ENCODE results near the gene ABCA6. TPM values are rescaled to one million over a fixed set of nuclear protein-coding genes. Genes with fewer than 3 reads are reported as not detected.
"Not testable (repeated sequence)": the region's sequence is repeated elsewhere in the genome, so short reads cannot be mapped to it uniquely, and the experiment has no call there.

ABCA6 gene
- total and polyA plus RNA-seq, 12 donors = 5.4 to 45.4 (median 15.4) TPM

GRCh38 chr17:69082696-69083095 is 59.0 kb downstream of the ABCA6 start:
- no peaks in the 10 kb centered on the region for H3K9me3 ChIP-seq (replicated peaks in 1 of 3)
- no peaks in the 10 kb centered on the region for H3K4me1 ChIP-seq (replicated peaks in 1 of 2)
- TF ChIP-seq POLR2A (IDR thresholded peaks at IDR 0.05) = no peak
- TF ChIP-seq, protein P1, sequence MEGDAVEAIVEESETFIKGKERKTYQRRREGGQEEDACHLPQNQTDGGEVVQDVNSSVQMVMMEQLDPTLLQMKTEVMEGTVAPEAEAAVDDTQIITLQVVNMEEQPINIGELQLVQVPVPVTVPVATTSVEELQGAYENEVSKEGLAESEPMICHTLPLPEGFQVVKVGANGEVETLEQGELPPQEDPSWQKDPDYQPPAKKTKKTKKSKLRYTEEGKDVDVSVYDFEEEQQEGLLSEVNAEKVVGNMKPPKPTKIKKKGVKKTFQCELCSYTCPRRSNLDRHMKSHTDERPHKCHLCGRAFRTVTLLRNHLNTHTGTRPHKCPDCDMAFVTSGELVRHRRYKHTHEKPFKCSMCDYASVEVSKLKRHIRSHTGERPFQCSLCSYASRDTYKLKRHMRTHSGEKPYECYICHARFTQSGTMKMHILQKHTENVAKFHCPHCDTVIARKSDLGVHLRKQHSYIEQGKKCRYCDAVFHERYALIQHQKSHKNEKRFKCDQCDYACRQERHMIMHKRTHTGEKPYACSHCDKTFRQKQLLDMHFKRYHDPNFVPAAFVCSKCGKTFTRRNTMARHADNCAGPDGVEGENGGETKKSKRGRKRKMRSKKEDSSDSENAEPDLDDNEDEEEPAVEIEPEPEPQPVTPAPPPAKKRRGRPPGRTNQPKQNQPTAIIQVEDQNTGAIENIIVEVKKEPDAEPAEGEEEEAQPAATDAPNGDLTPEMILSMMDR (IDR thresholded peaks at IDR 0.05) = no peak
- no peaks in the 10 kb centered on the region for H3K27me3 ChIP-seq
- WGBS, 4 donors = 89 to 97% (median 91%) methylated on average over 2 of the region's 2 CpGs
- H3K36me3 ChIP-seq (replicated peaks in 1 of 2) = peaks cover 0 to 10% of the 10 kb centered on the region in 2 donors
- DNase-seq = no peak
- intact Hi-C loops (cut with DNase I) = no loop called here
- H3K4me3 ChIP-seq = no peak overlapping the region
- H3K27ac ChIP-seq = no peak overlapping the region

DNA sequence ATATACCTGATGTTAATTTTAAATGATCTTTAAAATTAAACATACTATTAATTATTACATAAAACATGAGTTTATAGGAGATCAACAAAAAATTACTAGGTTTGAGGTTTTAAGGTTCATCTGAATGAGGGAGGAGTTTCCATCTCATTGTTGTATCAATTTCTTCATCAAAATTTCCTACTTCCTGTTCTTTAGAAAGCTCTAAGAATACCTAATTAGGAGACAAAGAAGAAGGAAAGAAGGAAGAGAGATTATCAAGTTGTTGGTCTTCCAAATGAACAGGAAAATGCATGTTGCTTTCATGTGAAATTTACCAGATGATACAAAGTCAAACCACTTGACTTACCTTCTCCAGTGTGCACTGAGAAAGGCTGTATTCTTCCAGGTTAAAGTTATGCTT is 62.8 kb downstream of the ABCA6 start:
- Histone ChIP-seq H3K4me1 (replicated peaks in 1 of 2) (no peaks in the 10 kb centered on the region), H3K36me3 (replicated peaks in 1 of 2) (peaks cover 0 to 5% of the 10 kb centered on the region in 2 donors), H3K4me3 (no peak overlapping the region), H3K9me3 (replicated peaks in 1 of 3) (no peaks in the 10 kb centered on the region), H3K27ac (no peak overlapping the region), H3K27me3 (no peaks in the 10 kb centered on the region)
- TF ChIP-seq, protein P1 (IDR thresholded peaks at IDR 0.05) = no peak
- no peak for TF ChIP-seq POLR2A (IDR thresholded peaks at IDR 0.05)
- DNase-seq = no peak
- intact Hi-C loops (cut with DNase I) = no loop called here

DNA sequence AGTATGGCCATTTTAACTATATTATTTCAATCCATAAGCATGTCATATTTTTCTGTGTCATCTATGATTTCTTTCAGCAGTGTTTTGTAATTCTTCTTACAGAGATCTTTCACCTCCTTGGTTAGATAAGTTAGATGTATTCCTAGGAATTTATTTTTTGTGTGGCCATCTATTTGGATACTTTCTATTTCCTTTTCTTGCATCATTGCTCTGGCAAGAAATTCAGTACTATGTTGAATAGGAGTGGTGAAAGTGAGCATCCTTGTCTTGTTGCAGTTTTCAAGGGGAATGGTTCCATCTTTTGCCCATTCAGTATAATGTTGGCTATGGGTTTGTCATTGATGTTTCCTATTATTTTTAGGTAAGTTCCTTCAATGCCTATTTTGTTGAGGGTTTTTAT is 65.9 kb downstream of the ABCA6 start:
- no peaks in the 10 kb centered on the region for H3K27me3 ChIP-seq
- no peaks in the 10 kb centered on the region for H3K9me3 ChIP-seq (replicated peaks in 1 of 3)
- H3K36me3 ChIP-seq (replicated peaks in 1 of 2) = no peaks in the 10 kb centered on the region
- H3K4me3 ChIP-seq = no peak overlapping the region
- intact Hi-C loops (cut with DNase I) = no loop called here
- H3K4me1 ChIP-seq (replicated peaks in 1 of 2) = no peaks in the 10 kb centered on the region
- H3K27ac ChIP-seq = no peak overlapping the region
- TF ChIP-seq, protein P1 (IDR thresholded peaks at IDR 0.05) = no peak
- TF ChIP-seq POLR2A (IDR thresholded peaks at IDR 0.05) = no peak
- DNase-seq = no peak

DNA sequence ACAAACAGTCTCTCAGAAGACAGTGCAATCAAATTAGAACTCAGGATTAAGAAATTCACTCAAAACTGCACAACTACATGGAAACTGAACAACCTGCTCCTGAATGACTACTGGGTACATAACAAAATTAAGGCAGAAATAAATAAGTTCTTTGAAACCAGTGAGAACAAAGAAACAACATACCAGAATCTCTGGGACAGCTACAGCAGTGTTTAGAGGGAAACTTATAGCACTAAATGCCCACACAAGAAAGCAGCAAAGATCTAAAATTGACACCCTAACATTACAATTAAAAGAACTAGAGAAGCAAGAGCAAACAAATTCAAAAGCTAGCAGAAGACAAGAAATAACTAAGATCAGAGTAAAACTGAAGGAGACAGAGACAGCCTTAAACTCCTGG is 68.3 kb downstream of the ABCA6 start:
- H3K27ac ChIP-seq; H3K4me3 ChIP-seq; intact Hi-C loops (cut with DNase I); H3K4me1 ChIP-seq (replicated peaks in 1 of 2); H3K9me3 ChIP-seq (replicated peaks in 1 of 3); H3K27me3 ChIP-seq; DNase-seq; H3K36me3 ChIP-seq (replicated peaks in 1 of 2): not testable (repeated sequence)

- H3K4me3 ChIP-seq; H3K36me3 ChIP-seq (replicated peaks in 1 of 2); H3K27me3 ChIP-seq; intact Hi-C loops (cut with DNase I); H3K4me1 ChIP-seq (replicated peaks in 1 of 2); DNase-seq; H3K27ac ChIP-seq; H3K9me3 ChIP-seq (replicated peaks in 1 of 3): not testable (repeated sequence)
- 88 to 100% (median 92%) methylated on average over 1 of the region's 1 CpG for WGBS, 4 donors
These were observed 68.9 kb downstream of the ABCA6 start for GRCh38 chr17:69072803-69073256.

GRCh38 chr17:69071233-69071586 is 70.5 kb downstream of the ABCA6 start:
- intact Hi-C loops (cut with DNase I); H3K9me3 ChIP-seq (replicated peaks in 1 of 3); H3K4me3 ChIP-seq; DNase-seq; H3K4me1 ChIP-seq (replicated peaks in 1 of 2); H3K27ac ChIP-seq; H3K36me3 ChIP-seq (replicated peaks in 1 of 2); H3K27me3 ChIP-seq: not testable (repeated sequence)
- 78 to 99% (median 90%) methylated on average over 4 of the region's 4 CpGs for WGBS, 4 donors

- H3K27ac ChIP-seq; H3K4me3 ChIP-seq; H3K9me3 ChIP-seq (replicated peaks in 1 of 3); H3K27me3 ChIP-seq; H3K36me3 ChIP-seq (replicated peaks in 1 of 2); H3K4me1 ChIP-seq (replicated peaks in 1 of 2); intact Hi-C loops (cut with DNase I); DNase-seq: not testable (repeated sequence)
- 74 to 84% (median 81%) methylated on average over 7 to 12 of the region's 12 CpGs for WGBS, 4 donors
These were observed 71.1 kb downstream of the ABCA6 start for GRCh38 chr17:69070378-69071232.
